Measurements from ENCODE around the gene PIP5KL1.

DNA sequence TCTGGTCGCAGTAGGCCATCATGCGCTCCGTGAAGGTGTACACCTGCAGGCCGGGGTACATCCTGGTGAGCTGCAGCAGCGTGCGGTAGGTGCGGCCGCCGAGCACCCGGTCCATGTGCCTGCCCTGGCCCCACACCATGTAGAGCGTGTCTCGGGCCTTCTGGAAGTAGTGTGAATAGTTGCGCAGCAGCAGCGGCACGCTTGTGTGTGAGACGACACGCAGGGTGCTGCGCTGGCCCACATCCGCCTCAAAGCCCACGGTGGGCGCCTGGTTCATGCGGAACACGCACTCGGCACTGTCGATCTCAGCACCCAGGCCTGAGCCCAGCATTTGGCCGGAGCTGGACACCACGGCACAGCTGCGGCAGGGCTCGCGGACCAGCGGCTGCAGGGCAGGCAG is 18.3 kb downstream of the PIP5KL1 start:
- TF ChIP-seq JUN (IDR thresholded peaks at IDR 0.05; ENCODE audit: borderline replicate concordance, insufficient read depth, insufficient read length, low read depth): no peak
- TF ChIP-seq POLR2A (IDR thresholded peaks at IDR 0.05; ENCODE audit: low read depth, low read length): no peak
- TF ChIP-seq, protein P1, sequence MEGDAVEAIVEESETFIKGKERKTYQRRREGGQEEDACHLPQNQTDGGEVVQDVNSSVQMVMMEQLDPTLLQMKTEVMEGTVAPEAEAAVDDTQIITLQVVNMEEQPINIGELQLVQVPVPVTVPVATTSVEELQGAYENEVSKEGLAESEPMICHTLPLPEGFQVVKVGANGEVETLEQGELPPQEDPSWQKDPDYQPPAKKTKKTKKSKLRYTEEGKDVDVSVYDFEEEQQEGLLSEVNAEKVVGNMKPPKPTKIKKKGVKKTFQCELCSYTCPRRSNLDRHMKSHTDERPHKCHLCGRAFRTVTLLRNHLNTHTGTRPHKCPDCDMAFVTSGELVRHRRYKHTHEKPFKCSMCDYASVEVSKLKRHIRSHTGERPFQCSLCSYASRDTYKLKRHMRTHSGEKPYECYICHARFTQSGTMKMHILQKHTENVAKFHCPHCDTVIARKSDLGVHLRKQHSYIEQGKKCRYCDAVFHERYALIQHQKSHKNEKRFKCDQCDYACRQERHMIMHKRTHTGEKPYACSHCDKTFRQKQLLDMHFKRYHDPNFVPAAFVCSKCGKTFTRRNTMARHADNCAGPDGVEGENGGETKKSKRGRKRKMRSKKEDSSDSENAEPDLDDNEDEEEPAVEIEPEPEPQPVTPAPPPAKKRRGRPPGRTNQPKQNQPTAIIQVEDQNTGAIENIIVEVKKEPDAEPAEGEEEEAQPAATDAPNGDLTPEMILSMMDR (IDR thresholded peaks at IDR 0.05; ENCODE audit: extremely low read depth in 1 of 2, insufficient read depth in 1 of 2, low read depth in 1 of 2, low read length in 2 of 2): no peak
- TF ChIP-seq, protein P2, sequence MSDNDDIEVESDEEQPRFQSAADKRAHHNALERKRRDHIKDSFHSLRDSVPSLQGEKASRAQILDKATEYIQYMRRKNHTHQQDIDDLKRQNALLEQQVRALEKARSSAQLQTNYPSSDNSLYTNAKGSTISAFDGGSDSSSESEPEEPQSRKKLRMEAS (IDR thresholded peaks at IDR 0.05; ENCODE audit: insufficient read depth, insufficient read length): no peak
- no peak for TF ChIP-seq EZH2 (IDR thresholded peaks at IDR 0.05; ENCODE audit: borderline replicate concordance, low read depth, low read length, severe bottlenecking)
- TF ChIP-seq POLR2AphosphoS5 (IDR thresholded peaks at IDR 0.05; ENCODE audit: insufficient read depth, low read depth, low read length): no peak
- TF ChIP-seq FOS (IDR thresholded peaks at IDR 0.05; ENCODE audit: borderline replicate concordance, insufficient read depth, low read length): no peak
- TF ChIP-seq MYC (IDR thresholded peaks at IDR 0.05; ENCODE audit: low read depth, low read length): no peak

All from endothelial cell of umbilical vein (primary cell).